ENCODE data around the gene OPA3. TPM values are rescaled to one million over a fixed set of nuclear protein-coding genes. Genes with fewer than 3 reads are reported as not detected.

The OPA3 gene
- total RNA-seq, 1 donor from 2014 or later, result 11.5 TPM

GRCh38 chr19:45505151-45505995 is 79.2 kb downstream of the OPA3 start:
- no peak for DNase-seq (ENCODE audit: low spot score)

GRCh38 chr19:45503909-45504308 is 80.7 kb downstream of the OPA3 start:
- no peak for DNase-seq (ENCODE audit: low spot score)

DNA sequence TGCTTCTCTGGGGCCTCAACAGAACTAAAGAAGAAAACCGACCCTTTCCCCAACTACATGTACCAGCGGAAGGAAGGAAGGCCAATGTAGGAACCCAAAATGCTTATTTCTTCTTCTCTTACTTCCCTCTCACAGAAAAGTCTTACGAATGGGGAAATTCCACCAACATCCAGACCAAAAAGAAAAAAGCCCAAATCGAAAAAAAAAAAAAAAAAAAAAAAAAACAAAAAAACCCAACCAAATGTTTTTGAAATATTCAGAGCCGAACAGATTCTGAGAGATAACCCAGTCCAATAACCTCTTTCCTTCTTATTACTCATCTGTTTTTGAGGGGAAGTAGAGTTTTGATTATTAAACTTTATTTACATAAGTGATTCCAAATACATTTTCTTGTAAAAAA is 82.5 kb downstream of the OPA3 start:
- DNase-seq (ENCODE audit: low spot score), result no peak

DNA sequence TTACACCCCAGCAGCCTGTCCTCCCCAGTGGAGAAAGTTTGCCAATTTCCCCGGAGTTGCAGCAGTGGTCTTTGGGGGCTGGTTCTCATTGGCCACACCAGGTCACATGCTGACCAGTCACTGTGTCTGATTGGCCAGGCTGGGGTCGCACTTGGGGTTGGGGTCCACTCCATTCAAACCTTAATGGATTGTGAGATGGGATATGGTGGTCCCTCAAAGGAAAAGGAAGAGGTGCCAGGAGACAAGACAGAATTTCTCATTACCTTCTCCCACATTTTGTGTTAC is 82.9 kb downstream of the OPA3 start:
- no peak for DNase-seq (ENCODE audit: low spot score)

DNA sequence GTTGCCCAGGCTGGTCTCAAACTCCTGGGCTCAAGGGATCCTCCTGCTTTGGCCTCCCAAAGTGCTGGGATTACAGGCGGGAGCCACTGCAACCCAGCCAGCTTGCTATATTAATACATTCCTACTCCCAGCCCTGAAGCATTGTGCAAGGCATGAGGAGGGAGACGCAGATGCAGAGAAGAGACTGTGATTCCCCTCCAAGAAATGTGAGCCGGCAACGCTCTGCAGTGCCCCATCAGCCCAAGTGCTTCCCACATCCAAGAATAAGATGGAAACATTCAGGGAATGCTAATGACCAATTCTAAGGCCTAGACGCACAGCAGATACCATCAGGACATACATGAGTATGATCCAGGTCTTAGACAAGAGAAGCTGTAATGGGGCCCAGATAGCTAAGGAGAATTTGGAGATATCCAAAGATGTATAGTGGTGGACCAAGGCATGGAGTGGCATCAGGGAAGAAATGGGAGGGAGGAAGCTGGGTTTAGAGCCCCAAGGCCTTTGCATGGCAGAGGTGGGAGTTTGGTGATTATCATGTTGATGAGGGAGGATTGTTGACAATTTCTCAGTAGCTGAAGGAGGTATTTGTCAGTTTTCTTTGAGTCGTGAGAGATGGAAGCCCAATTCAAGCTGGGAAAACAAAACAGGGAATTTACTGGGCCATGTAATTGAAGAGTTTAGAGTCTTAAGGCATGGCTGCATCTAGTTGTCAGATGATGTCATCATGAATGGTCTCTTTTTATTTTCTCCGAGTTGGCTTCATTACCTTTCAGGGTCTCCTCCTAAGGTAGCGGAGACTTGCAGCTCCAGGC is 83.5 kb downstream of the OPA3 start:
- no peak for DNase-seq (ENCODE audit: low spot score)

- DNase-seq (ENCODE audit: low spot score), result peak; percentile 31
Observed at GRCh38 chr19:45499196-45500180, 85.1 kb downstream of the OPA3 start.

DNA sequence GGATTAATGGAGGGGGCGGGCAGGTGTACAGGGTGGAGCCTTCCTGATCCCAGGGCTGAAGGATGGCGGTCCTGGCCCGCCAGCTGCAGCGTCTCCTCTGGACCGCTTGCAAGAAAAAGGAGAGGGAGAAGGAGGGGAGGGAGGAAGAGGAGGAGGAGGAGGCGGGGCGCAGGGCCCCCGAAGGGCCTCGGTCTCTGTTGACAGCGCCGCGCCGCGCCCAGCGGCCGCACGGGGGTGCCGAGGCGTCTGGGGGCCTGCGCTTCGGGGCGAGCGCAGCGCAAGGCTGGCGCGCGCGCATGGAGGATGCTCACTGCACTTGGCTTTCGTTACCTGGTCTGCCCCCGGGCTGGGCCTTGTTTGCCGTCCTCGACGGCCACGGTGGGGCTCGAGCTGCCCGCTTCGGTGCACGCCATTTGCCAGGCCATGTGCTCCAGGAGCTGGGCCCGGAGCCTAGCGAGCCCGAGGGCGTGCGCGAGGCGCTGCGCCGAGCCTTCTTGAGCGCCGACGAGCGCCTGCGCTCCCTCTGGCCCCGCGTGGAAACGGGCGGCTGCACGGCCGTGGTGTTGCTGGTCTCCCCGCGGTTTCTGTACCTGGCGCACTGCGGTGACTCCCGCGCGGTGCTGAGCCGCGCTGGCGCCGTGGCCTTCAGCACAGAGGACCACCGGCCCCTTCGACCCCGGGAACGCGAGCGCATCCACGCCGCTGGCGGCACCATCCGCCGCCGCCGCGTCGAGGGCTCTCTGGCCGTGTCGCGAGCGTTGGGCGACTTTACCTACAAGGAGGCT is 86.0 kb downstream of the OPA3 start, which contains the start of gene PPM1N:
PPM1N (plus strand) TSS at position 33 of the 785 bp plus-strand sequence; CDS start at position 63, 30 bp downstream.
- DNase-seq (ENCODE audit: low spot score), result no peak

- no peak for DNase-seq (ENCODE audit: low spot score)
Observed at GRCh38 chr19:45497791-45498190, 86.8 kb downstream of the OPA3 start.

GRCh38 chr19:45496349-45496953 is 88.2 kb downstream of the OPA3 start:
- DNase-seq (ENCODE audit: low spot score), result no peak

DNA sequence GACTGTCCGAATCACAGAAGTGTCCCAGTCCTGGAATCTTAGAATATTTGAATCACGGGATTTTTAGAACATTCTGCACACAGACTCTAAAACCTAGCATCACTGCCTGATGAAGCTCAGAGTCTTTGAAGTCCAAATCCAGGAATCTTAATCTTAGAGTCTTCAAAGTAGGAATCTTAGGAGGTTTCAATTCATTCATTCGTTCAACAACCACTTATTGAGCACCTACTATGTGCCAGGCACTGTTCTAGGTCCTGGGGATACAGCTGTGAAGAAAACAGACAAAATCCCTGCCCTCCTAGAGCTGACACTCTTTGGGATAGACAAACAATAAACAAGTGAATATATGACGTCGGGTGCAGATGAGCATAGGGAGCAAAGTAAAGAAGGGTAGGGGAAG is 89.4 kb downstream of the OPA3 start:
- no peak for DNase-seq (ENCODE audit: low spot score)

- DNase-seq (ENCODE audit: low spot score), result no peak
Observed at GRCh38 chr19:45494261-45494916, 90.2 kb downstream of the OPA3 start.

- DNase-seq (ENCODE audit: low spot score), result no peak
Observed at GRCh38 chr19:45492627-45493470, 91.8 kb downstream of the OPA3 start.

DNA sequence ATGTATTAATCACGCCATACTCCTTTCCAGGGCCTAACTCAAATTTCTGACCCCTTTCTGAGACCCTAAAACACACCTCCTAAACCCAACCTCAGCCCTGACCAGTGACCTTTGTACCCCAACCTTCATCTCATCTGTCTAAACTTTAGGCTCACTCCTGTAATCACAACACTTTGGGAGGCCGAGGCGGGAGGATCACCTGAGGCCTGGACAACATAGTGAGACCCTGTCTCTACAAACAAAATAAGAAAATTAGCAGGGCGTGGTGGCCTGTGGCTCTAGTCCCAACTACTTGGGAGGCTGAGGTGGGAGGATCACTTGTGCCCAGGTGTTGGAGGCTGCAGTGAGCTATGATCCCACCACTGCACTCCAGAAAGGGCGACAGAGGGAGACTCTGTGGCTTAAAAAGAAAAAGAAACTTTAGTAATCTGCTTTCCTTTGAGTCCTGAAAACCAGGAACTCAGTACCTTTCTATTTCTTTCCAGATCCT is 92.4 kb downstream of the OPA3 start:
- DNase-seq (ENCODE audit: low spot score), result no peak

- no peak for DNase-seq (ENCODE audit: low spot score)
Observed at GRCh38 chr19:45489216-45489855, 95.3 kb downstream of the OPA3 start.

DNA sequence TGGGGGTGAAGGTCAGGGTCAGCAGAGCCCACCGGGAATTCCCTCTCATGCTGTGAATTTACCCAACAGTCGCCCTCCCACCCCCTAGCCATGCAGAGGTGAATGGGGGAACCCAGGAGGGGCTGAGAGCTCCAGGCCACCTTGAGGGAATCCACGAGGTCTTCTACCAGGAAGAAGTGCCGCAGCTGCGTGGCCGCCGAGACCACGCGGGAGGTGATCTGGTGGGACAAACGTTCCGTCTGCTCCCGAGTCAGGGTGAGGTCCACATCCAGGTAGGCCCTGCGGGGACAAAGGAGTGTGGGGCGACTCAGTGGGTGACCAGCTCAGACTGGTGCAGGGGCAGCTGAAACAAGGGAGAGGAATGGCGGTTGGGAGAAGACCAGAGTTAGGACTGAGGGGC is 95.9 kb downstream of the OPA3 start:
- no peak for DNase-seq (ENCODE audit: low spot score)

DNA sequence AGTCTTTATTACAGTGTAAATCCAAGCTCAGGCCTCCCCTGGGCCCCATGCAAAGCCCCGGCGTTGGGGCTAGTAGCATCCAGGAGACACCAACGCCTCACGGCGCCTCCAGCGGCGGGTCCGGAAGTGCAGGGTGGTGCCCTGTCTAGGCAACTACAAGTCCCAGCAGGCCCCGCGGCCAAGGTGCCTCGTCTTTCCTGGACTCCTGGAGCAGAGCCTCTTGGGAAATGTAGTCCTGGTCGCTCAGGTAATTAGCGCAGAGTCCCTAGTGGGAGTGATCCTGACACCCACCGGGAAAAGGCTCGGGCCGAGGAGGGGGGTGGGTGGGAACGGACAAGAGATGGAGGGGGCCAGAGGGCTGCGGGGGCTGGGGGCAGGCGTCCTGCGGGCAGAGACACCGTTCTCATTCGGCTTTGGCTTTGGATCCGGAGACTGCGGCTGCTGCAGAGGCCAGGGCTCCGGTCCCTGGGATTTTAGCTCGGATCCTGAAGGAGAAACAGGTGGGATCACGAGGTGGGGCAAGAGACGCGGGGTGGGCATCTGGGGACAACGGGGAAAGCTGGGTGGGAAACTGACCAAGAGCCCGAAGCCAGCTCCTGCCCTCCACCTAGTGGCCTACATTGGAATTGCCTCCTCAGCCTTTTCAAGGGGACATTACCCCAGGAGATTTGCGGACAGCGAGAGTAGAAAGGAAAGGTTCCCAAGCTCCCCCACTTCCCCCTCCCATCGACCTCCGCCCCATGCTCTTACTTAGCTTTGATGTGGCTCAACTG is 99.1 kb downstream of the OPA3 start:
- peak; percentile 98 for DNase-seq (ENCODE audit: low spot score)

GRCh38 chr19:45484273-45484945 is 100.2 kb downstream of the OPA3 start:
- DNase-seq (ENCODE audit: low spot score), result no peak
